ENCODE results near the gene ALOX5. TPM values are rescaled to one million over a fixed set of nuclear protein-coding genes. Genes with fewer than 3 reads are reported as not detected.

ALOX5 gene
- total RNA-seq, 1 donor from 2014 or later = 1.7 TPM

GRCh38 chr10:45372251-45372951 is 1.6 kb upstream of the ALOX5 start:
- TF ChIP-seq CTCF (conservative IDR thresholded peaks at IDR 0.05; ENCODE audit: low read depth, low read length) = no peak
- DNase-seq (ENCODE audit: low read depth) = no peak
- H3K4me3 ChIP-seq (ENCODE audit: low read depth, low read length) = no peak overlapping the region

GRCh38 chr10:45373003-45373575 is 927 bp upstream of the ALOX5 start:
- TF ChIP-seq CTCF (conservative IDR thresholded peaks at IDR 0.05; ENCODE audit: low read depth, low read length) = no peak

GRCh38 chr10:45374350-45375052 is 485 bp downstream of the ALOX5 start:
- peak overlapping the region; percentile 57 for H3K4me3 ChIP-seq (ENCODE audit: low read depth, low read length)
- peak; percentile 6 for DNase-seq (ENCODE audit: low read depth)

More at GRCh38 chr10:45373003-45373575, 927 bp upstream of the ALOX5 start:
- H3K4me3 ChIP-seq (ENCODE audit: low read depth, low read length) = peak overlapping the region; percentile 57
- no peak for DNase-seq (ENCODE audit: low read depth)

GRCh38 chr10:45375101-45375500 is 1.1 kb downstream of the ALOX5 start:
- TF ChIP-seq CTCF (conservative IDR thresholded peaks at IDR 0.05; ENCODE audit: low read depth, low read length) = no peak
- no peak for DNase-seq (ENCODE audit: low read depth)
- peak overlapping the region; percentile 57 for H3K4me3 ChIP-seq (ENCODE audit: low read depth, low read length)

More at GRCh38 chr10:45374350-45375052, 485 bp downstream of the ALOX5 start:
- TF ChIP-seq CTCF (conservative IDR thresholded peaks at IDR 0.05; ENCODE audit: low read depth, low read length) = no peak

- no peak for TF ChIP-seq CTCF (conservative IDR thresholded peaks at IDR 0.05; ENCODE audit: low read depth, low read length)
- H3K4me3 ChIP-seq (ENCODE audit: low read depth, low read length) = no peak overlapping the region
- DNase-seq (ENCODE audit: low read depth) = no peak
Measured at GRCh38 chr10:45375716-45376231, 1.8 kb downstream of the ALOX5 start.

GRCh38 chr10:45376371-45376801 is 2.4 kb downstream of the ALOX5 start:
- TF ChIP-seq CTCF (conservative IDR thresholded peaks at IDR 0.05; ENCODE audit: low read depth, low read length) = no peak
- DNase-seq (ENCODE audit: low read depth) = no peak
- no peak overlapping the region for H3K4me3 ChIP-seq (ENCODE audit: low read depth, low read length)

Measured in epithelial cell of proximal tubule (primary cell).